SK-N-SH (cell line): ENCODE measurements around the gene TSPAN32.

ENCODE experiments used
- FOSL2 ChIP-seq: IDR thresholded peaks from 2 replicates; pipeline ENCODE4 v1.4.0; 2012; ENCODE audit warnings: low read depth, mild to moderate bottlenecking, moderate library complexity, borderline replicate concordance
- FOXJ3 ChIP-seq: sonication (generic); formaldehyde crosslinking; IDR thresholded peaks from 2 replicates; pipeline ENCODE4 v1.5.1; 2020; ENCODE audit warnings: mild to moderate bottlenecking, missing genetic modification reagents
- NFIC ChIP-seq: IDR thresholded peaks from 2 replicates; pipeline ENCODE4 v1.4.0; 2012; ENCODE audit warnings: borderline replicate concordance
- TCF12 ChIP-seq: IDR thresholded peaks from 2 replicates; pipeline ENCODE4 v1.4.0; 2012
- TF ChIP-seq, protein P1 (sequence below): fragments of 200-600 bp; sonication (generic); IDR thresholded peaks from 2 replicates; pipeline ENCODE4 v1.6.1; 2017; ENCODE audit warnings: antibody characterized with exemption, mild to moderate bottlenecking, moderate library complexity
- TF ChIP-seq, protein P2 (sequence below): IDR thresholded peaks from 2 replicates; pipeline ENCODE4 v1.4.0; 2012; ENCODE audit warnings: low read depth

DNA sequence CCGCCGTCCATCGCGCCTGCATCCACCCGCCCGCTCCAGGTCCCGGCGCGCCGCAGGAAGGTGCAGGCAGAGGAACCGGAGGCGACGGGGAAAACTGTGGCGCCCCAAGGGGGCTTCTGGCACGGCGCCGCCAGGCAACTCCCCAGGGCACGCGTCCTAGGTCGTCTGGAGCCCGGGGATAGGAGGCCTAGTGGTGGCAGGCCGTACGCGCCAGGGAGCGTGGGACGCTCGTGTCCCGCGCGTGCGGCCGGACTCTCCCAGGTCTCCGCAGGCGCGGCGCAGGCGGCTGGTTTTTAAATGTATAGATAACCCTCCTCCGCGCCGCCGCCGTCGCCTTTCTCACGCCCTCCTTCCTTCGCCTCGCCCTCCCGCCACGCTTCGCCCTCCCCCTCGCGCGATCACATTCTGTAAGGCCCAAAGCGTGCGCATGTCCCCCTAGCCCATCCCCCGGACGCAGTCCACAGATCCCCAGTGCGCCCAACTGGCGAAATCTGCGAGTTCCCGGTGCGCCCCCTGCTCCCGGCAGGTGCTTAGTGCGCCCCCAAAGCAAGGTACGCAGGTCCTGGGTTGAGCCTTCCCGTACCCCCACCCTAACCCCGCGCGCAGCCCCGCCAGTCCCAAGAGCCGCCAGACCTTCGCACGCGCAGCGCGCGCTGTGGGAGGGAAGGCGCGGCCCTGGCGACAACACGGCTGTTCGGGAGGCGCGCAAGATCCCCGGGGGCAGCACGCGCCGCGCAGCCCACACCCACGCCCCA lies 31.3 kb upstream of the TSPAN32 start, which contains the start of gene ASCL2:
- TF ChIP-seq TCF12 (no peak), FOXJ3 (CRISPR knock-in tag) (no peak), NFIC (no peak), FOSL2 (no peak)
- TF ChIP-seq, protein P1, sequence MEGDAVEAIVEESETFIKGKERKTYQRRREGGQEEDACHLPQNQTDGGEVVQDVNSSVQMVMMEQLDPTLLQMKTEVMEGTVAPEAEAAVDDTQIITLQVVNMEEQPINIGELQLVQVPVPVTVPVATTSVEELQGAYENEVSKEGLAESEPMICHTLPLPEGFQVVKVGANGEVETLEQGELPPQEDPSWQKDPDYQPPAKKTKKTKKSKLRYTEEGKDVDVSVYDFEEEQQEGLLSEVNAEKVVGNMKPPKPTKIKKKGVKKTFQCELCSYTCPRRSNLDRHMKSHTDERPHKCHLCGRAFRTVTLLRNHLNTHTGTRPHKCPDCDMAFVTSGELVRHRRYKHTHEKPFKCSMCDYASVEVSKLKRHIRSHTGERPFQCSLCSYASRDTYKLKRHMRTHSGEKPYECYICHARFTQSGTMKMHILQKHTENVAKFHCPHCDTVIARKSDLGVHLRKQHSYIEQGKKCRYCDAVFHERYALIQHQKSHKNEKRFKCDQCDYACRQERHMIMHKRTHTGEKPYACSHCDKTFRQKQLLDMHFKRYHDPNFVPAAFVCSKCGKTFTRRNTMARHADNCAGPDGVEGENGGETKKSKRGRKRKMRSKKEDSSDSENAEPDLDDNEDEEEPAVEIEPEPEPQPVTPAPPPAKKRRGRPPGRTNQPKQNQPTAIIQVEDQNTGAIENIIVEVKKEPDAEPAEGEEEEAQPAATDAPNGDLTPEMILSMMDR: no peak
- TF ChIP-seq, protein P2, sequence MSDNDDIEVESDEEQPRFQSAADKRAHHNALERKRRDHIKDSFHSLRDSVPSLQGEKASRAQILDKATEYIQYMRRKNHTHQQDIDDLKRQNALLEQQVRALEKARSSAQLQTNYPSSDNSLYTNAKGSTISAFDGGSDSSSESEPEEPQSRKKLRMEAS: no peak
